HG02981 (cell line): ENCODE measurements around the gene PSMB11.

ENCODE experiments used
- ATAC-seq: cut with Tn5 transposase; IDR thresholded peaks from one replicate; pipeline ENCODE4 v1.9.1; 2021; ENCODE audit warnings: mild to moderate bottlenecking, moderate library complexity; ENCODE audit not compliant: unreplicated experiment

The PSMB11 gene

DNA sequence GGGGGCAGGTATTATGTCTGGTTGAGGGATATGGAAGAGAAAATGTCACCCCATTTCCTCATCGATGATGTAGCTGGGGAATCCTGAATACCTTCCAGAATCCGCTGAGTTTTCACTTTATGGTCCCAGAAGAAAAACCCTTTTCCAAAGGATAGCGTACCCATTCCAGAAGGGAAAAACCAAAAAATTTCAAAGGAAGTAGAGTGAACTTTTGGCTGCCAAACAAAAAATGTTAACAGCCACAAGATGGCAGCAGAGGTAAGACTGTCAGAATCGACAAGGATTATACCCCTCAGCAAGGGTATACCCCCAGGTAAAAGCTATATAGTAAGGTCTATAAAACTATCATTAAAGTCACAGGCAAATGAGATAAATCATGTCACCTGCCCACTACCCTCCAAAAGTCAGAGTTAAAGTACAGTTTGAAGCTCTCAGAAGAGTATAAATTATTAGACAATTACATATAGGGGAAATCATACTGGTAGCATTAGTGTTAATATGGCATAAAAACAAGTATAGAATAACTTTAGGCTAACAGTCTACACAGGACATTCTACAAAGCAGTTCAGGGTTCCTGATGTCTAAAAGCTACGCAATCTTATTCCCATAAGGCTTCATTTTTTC, 34.9 kb downstream of the PSMB11 start:
- ATAC-seq = no peak

DNA sequence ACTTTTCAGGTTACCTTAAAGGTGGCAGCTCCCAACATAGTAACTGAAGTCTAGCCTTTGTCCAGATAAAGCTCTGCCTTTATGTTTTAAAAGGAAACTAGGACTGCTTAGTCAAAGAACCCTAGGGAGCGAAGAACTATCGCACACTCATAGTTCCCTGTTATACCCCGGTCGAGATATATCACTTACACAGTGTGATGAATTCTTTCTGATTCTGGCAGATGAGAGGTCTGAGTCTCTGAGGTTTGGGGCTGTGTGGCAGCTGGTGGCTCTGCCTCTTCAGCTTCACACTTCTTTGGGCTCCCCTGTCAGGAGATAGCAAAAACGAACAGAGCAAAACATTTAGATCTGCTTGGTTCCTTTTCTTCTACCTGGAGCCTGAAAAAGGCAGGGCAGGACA, 36.0 kb downstream of the PSMB11 start:
- ATAC-seq = no peak

DNA sequence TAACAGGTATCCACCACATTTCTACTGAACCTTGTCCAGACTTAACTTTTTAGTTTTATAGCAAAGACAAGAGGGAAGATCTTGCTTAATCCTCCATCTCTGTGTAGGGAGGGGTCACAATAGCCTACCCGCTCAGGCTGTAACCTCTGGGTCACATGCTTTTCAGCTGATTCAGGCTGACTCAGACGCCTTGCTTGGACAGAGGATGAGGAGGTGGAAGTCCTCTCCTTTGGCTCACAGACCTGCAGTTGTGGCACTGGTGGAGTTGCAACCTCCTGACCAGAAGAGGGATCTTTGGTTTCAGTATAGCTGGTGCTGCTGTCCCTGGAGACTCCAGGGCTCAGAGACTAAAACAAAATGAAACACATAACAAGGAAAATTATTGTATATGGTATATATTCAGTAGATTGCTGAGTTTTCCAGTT, 36.7 kb downstream of the PSMB11 start:
- ATAC-seq = no peak

- ATAC-seq = no peak
These were observed 37.7 kb downstream of the PSMB11 start for GRCh38 chr14:23079716-23080115.

- no peak for ATAC-seq
These were observed 38.5 kb downstream of the PSMB11 start for GRCh38 chr14:23080474-23080873.

DNA sequence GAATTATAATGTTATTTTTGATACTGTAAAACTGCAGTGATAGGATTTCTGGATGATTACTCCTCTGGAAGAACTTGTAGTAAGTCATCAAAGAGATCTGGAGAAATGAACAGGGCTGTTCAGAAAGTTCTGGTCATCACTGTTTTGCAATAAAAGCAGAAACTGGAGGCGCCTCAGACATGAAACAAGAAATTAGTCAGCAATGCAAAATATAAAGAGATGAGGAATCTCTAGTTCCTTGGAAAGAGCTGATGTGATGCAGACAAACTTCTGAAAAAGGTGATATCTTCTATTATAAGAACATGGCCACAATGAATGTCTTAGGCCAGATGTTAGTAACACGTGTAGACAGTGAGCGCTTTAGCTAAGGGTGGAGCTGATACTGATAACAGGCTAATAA, 43.4 kb downstream of the PSMB11 start:
- no peak for ATAC-seq

- no peak for ATAC-seq
These were observed 44.6 kb downstream of the PSMB11 start for GRCh38 chr14:23086565-23086964.

DNA sequence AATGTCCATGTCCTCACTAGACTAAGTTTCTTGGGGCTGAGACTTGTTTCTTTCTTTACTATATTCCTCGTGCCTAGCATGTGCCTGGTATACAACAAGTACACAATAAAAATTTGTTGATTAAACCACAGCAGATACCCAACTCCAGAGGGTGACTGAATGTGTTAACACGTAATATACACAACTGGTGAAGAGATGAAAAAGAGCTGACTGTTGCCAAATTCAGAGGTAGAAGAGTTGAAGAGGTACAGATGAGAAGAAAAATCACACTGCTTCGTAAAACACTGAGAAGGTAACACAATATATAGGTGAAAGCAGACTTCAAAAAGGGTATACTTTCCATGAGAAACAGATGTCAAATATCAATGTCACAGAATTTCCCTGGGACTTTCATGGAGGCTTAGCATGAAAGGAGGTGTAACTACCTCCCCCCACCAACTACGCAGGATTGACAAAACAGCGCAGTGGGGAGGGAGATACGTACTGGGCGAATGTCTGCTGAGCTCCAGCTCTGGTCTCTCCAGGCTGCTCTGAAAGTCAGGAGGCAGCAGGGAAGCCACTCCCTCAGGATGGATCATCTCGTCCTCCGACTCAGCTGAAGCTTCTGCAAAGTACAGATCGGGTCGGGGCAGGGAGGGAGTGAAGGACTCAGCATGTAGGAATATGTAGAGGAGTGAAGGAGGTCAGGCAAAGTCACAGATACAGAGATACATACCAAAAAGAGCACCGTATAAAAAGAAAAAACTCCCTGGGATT, 47.7 kb downstream of the PSMB11 start:
- ATAC-seq = no peak

DNA sequence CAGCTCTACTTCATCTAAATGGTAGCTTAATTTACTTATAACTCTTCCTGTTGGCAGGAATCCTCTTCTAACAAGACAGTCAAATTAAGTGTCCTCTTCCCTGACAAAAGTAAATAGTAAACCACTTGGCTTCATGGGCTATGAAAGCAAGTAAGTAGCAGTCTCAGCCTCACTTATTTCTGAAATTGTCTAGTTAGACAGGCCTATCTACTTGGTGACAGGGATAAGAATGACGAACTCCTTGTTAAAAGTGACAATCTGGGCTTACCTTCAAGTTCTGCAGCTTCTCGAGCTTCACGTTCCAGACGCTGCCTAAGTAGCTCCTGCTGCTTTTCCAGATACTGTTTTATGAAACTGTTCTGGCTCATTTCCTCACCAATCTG, 48.2 kb downstream of the PSMB11 start:
- ATAC-seq = no peak

GRCh38 chr14:23091294-23092225, 49.5 kb downstream of the PSMB11 start:
- no peak for ATAC-seq

DNA sequence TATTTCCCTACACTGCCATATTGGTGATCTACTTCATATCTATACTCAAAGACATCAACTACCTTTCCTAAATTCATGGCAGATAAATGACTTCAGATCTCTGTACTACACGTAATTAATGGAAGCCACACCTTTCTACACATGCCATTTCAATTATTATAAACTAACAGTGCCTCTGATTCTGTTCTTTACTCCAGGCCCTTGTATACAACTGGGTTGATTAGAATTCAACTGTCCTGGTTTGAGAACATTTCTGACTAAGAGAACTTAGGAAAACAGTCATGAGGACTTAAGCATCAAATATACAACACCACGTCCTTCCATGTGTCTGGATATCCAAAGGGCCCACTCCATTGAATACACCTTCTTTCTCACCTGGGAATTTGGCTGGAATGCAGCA, 51.1 kb downstream of the PSMB11 start:
- ATAC-seq = no peak

- no peak for ATAC-seq
These were observed 51.5 kb downstream of the PSMB11 start for GRCh38 chr14:23093526-23093925.
